Putamen (tissue), 1 donor: Measurements from ENCODE around the gene SLC38A1.
"Not testable (repeated sequence)": the region's sequence is repeated elsewhere in the genome, so short reads cannot be mapped to it uniquely, and the experiment has no call there.

Experiments
- DNase-seq: peaks from one replicate; pipeline ENCODE4 v3.0.0-alpha.2; 2016; ENCODE audit warnings: low spot score

The SLC38A1 gene

DNA sequence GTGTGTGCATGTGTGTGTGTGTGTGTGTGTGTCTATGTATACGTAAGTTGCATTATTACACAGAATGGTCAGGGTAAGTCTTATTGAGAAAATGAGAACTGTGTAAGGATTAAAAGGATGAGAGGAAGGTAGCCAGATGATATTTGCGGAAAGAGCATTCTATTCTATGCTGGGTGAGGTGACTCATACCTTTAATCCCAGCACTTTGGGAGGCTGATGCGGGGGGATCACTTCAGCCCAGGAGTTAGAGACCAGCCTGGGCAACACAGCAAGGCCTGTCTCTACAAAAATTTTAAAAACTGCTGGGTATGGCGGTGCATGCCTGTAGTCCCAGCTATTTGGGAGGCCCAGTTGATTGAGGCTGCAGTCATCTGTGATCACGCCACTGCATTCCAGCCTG, 103.7 kb downstream of the SLC38A1 start:
- DNase-seq: no peak

GRCh38 chr12:46164186-46164761, 104.6 kb downstream of the SLC38A1 start:
- no peak for DNase-seq

DNA sequence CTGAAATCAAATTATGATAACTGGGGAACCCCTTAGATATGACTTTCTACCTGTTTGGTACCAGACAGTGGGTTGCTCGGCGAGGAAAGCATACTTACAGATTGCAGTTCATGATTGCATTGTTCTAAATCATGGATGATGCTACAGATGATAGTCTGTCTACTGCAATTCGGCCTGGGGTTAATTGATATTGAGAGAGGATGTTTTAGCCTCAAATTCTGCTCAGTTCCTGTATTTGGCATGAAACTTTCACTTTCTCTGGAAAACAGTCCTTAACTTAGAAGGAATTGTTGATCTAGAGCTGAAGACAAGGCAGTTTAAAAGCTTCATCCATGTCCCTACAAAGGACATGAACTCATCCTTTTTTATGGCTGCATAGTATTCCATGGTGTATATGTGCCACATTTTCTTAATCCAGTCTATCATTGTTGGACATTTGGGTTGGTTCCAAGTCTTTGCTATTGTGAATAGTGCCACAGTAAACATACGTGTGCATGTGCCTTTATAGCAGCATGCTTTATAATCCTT, 106.2 kb downstream of the SLC38A1 start:
- DNase-seq: not testable (repeated sequence)

DNA sequence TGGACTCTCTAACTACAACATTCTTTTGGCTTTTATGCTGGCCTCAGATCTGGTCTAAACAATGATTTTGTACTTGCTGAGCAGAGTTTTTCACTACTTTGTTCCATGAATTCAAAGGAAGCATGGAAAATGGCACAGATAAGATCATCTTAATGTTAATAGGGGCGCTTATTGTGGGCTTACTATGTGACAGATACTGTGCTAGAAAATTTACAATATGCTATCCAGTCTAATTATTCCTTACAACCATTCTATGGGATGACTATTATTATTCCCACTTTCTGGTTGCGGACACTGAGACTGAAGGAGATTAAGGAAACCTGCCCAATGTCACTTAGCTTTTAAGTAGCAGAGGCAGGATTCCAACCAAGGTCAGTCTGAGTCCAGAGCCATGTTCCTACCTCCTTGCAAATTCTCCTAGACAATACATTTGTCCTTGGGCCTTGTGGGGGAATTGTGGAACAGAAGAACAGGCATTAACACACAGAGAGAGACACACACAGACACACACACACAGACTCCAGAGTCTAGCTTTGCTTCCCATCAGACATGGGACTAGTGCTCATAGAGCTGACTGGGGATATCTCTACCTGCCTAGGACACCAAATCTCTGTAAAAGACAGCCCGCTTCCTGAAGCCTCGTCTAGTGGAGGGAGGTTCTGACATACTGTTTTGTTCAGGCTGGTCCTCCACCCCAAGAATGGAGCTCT, 107.7 kb downstream of the SLC38A1 start:
- DNase-seq: no peak

GRCh38 chr12:46160101-46160980, 108.5 kb downstream of the SLC38A1 start:
- DNase-seq: no peak

DNA sequence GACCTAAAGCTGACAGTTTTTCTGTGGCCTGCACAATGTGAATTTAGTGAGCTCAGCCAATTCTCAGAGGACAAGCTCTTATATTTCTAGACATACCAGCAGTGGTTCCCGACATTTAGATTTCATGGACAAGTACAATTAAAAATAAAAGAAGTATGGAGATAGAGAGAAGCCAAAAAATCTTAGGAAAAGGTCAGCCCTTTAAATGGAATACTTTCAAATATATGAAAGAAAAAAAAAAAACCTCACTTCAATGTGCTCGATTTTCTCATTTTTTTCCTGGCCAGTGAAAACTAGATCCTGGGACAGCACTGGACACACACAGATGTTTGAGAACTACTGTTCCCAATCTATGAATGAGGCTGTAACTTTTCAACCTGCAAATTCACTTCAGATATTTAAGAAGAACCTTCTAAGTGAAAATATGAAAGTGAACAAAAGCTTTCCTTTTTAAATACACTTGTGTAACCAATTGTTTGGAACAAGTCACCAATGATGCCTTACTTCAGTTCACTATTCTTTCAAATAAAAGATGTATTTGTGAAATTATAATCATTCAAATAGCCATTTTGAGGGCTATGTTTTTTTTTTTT, 109.4 kb downstream of the SLC38A1 start:
- DNase-seq: no peak

- no peak for DNase-seq
Measured at GRCh38 chr12:46158501-46158900, 110.3 kb downstream of the SLC38A1 start.

DNA sequence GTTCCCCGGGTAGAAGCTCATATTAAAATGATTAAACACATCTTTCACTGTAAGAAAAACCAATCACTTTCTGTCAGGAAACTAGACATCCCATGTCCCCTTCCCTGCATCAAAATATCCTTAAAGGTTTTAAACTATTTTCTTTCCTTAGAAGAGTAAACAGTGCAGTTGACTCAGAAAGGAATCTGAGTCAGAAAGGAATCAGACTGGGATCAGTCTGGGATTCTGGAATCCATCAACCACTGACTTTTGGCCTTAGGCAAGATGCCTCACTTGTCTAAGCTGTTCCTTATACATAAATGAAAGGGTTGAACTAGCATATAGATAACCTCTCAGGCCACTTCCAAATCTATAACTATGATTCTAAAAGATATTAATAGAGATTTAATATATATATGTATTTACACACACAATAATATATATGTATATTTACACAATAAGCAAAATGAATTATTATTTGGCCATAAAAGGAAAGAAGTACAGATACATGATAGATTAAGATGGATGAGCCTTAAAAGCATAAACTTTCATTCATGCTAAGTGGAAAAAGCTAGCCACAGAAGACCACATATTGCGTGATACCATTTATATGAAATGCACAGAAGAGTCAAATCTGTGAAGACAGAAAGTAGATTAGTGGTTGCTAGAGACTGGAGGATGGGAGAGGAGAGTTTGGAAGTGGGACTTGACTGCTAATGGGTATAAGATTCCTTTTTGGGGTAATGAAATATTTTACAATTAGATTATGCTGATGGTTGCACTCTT, 114.4 kb downstream of the SLC38A1 start:
- DNase-seq: no peak

- DNase-seq: no peak
Measured at GRCh38 chr12:46153268-46153872, 115.5 kb downstream of the SLC38A1 start.

GRCh38 chr12:46152456-46152855, 116.4 kb downstream of the SLC38A1 start:
- peak; percentile 85 for DNase-seq

- DNase-seq: no peak
Measured at GRCh38 chr12:46150735-46151134, 118.1 kb downstream of the SLC38A1 start.

GRCh38 chr12:46149905-46150304, 118.9 kb downstream of the SLC38A1 start:
- DNase-seq: no peak

- no peak for DNase-seq
Measured at GRCh38 chr12:46149079-46149464, 119.8 kb downstream of the SLC38A1 start.

GRCh38 chr12:46148327-46149078, 120.3 kb downstream of the SLC38A1 start:
- no peak for DNase-seq

- DNase-seq: no peak
Measured at GRCh38 chr12:46147144-46147543, 121.7 kb downstream of the SLC38A1 start.

DNA sequence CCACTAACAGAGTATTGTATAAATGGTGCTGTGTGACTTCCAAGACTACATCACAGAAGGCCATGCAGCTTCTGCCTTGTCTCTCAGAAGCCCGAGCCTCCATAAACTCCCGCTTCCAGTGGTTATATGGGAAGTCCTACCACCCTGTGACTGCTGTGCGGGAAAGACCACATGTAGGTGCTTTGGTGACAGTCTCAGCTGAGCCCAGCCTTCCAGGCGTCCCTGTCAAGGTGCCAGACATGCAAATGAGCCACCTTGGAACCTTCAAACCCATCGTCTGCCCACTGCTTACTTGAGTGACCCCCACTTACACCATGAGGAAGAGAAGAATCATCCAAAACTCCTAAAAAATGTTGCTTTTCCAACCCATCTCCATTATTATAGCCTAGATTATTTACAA, 123.0 kb downstream of the SLC38A1 start:
- no peak for DNase-seq

- no peak for DNase-seq
Measured at GRCh38 chr12:46144433-46144832, 124.4 kb downstream of the SLC38A1 start.

DNA sequence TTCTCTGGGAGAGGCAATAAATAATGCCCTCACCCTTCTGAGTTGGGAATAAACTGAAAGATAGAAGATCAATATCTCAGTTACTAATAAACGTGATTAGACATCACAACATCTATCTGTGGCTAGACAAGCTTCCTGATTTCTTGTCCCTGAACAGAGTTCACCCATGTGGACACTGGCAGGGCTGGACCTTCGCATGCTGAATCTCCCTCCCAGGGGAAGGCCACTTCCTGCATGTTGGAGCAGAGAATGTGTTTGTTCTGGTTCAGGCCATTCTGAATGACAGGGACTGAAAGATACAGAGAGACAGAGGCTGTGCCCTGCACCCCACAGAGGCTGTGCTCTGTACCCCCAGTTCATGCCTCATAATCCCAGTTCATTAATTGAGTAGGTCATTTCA, 132.6 kb downstream of the SLC38A1 start:
- no peak for DNase-seq

- no peak for DNase-seq
Measured at GRCh38 chr12:46135750-46136149, 133.1 kb downstream of the SLC38A1 start.

GRCh38 chr12:46134852-46135251, 134.0 kb downstream of the SLC38A1 start:
- DNase-seq: no peak
